Daoy (cell line): ENCODE measurements around the gene PIWIL1. TPM values are rescaled to one million over a fixed set of nuclear protein-coding genes. Genes with fewer than 3 reads are reported as not detected.

Experiments used
- DNase-seq: peaks from one replicate; pipeline ENCODE4 v3.0.0-alpha.2; 2015; ENCODE audit warnings: low read depth
- total RNA-seq: library from RNA; depleted of rRNA; stranded (reverse); fragments of >200 nt; shearing (Covaris generic); gene quantifications from 2 replicates; pipeline ENCODE4 v1.2.3, GENCODE V29; 2014

The PIWIL1 gene
- total RNA-seq, 1 experiment from 2014 or later = 1.8 TPM

DNA sequence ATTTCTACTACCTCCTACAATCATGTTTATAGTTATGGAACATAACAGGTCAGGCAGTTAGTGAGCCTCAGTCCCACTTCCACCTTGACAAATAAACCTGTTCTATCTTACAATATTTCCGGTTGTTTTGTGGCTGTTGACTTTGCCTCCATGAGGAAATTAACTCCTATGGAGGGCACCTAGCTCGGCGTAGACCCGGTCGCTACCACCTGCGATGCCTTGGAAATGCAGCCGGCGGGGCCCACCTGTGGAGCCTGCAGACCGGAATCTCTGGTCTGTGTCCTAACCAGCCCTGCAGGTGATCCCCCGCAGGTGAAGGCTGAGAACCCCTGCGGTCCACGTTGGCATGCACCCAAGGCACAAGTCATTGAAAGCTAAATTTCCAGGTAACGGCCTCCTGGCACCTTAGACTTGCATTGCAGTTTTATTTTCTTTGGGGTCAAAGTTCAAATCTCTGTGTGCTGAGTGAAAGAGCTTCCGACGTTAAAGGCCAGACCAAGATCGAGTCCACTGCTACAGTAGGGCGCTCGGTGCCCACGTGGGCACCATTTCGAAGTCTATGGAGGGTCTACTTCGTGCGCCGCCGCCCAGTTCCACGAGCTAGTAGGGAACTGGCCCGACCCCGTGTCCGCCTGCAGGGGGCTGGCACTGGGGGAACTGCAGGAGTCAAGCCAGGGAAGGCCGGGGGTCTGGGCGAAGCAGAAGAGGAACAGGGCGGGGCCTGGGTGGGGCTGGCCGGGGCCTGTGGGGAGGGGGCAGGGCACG is 782 bp upstream of the PIWIL1 start:
- no peak for DNase-seq

DNA sequence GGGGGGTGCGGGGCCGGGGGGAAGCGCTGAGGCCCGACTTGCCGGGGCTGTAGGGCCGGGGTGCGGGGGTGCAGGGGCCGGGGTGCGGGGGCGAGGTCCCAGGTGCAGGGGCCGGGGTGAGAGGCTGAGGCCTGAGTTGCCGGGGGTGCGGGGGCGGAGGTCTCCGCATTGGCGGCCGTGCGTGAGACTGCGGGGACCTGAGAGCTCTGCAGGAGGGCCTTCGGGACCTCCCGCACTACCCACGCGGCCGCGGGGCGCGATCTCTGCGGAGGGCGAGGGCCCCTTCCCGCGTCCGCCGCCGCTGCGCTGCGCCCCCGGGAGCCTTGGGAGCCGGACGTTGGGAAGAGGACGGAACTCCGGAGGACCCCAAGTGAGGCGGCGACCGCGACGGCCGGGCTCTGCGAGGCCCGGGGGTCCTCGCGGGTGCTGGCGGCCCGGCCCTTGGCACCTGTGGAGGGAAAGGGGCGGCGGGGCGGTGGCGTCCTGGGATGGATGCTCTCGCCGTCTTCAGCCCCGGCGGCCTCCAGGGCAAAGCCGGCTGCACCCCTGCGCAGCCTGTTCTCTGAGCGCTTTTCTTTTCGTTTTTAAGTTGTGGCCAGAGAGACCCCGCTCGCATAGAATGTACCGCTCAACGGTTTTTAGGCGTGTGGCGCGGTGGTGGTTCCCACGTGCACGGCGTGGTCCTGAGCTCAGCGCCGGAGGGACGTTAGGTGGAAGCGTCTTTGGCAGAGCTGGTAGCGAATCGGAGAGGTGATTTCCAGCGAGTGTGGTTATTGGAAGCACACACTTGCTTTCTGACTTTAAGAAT is 1.3 kb downstream of the PIWIL1 start:
- DNase-seq = peak; percentile 42

DNA sequence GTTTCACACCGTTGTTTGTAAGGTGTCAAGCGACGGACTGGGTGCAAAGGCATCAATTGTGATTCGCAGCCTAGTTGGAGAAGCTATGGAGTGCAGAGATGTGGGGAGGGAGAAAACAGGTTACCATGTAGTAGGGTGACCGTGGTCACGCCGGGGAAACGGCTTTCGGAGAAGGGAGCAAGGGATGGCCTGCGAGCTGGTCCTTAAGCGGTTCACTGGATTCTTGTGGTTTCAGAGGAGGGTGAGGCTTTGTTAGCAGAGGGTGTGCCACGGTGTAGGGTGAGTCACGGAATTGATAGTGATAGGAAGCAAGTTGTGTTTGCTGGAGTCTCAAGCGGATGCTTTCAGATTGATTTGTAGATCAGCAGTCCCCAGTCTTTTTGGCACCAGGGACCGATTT is 2.3 kb downstream of the PIWIL1 start:
- peak; percentile 92 for DNase-seq

DNA sequence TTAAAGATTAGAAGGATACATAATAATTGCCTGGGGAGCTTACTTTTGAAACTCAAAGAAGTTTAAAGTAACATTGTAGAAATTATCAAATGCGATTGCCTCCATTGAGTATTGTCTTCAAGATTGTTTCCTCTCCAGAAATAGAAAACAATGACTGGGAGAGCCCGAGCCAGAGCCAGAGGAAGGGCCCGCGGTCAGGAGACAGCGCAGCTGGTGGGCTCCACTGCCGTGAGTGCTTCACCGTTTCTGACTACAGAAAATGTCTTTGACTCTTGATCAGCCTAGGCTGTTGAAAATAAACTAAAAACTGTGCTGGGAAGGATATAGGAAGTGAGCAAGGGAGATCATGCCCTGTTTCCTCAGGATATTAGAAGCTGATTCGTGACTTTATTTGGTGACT is 4.8 kb downstream of the PIWIL1 start:
- no peak for DNase-seq

DNA sequence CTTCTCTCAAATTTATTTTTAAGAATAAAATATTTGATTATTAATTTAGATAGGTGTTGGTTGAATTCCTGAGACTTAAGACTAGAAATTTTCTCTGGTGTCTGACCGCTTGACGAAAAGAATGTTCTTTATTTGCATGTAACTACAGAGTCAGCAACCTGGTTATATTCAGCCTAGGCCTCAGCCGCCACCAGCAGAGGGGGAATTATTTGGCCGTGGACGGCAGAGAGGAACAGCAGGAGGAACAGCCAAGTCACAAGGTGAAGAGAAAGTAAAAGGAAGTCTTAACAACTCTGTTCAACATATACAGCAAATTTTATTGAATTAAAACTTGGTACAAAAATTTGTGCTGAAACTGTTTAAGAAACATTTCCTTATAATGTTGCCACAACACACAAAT is 5.2 kb downstream of the PIWIL1 start:
- no peak for DNase-seq

DNA sequence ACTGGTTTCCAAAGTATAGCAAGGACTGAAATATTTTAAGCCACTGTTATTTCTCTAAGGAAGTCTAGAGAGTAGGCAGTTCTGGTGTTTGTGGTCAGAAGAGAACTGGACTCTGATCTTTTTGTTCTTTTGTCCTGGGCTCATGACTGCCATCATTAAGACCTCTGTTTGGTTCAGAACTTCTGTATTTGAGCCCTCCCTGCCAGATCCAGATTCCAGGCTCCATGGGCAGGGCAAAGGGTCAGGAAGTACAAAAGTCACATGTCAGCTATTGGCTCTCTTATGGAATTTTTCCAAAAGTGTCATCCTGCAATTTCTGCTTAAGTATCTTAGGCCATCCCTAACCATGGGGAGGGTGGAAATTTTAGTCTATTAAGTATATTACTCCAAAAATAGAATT is 6.8 kb downstream of the PIWIL1 start:
- no peak for DNase-seq

DNA sequence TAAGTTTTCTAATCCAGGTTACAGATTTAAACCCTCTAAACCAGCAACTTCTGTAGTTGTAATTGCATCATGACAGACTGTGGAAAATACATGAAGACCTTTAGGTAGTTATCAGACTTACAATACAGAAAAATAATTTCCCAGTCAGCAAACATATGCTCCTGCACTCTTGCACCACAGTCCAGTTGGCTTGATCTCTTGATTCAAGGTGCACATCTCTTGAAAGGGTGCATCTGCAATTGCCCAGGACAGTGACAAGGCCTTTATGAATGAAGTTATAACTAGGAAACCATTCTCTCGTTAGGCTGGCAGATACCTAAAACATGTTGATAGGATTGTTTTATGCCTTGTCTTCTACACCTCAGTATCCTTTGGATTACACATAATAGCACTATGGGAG is 7.6 kb downstream of the PIWIL1 start:
- no peak for DNase-seq

DNA sequence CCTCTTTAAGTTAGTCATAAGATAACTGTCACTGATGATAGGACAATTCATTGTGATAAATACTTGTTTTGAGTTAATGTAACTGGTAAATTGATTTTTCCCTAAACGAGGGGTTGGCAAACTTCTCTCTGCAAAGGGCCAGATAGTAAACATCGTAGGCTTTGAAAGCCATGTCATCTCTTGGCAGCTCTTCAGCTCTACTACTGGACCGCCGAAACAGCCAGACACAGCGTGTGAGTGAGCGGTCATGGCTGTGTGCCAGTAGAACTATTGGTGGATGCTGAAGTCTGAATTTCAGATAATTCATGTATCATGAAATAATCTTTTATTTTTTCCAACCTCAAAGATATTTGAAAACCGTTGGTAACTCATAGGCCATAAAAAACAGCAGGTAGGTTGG is 9.9 kb downstream of the PIWIL1 start:
- no peak for DNase-seq

DNA sequence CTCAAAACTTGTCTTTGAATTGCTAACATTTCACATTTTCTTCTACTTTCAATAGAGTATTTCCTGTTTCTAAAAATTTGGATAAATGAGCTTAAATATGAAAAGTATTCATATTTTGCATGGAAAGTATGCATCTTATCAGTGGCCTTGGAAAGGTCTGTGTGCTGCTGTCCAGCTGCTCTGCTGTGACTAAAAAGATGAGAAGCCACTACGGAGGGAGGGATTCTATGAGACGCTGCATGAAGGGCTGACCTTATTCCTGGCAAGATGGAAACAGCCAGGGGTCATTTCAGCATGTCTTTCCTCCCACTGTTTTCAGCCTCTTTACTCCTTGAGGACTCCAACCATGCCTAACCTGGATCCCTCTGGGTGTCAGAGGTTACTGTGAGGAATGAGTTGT is 13.0 kb downstream of the PIWIL1 start:
- DNase-seq = no peak

DNA sequence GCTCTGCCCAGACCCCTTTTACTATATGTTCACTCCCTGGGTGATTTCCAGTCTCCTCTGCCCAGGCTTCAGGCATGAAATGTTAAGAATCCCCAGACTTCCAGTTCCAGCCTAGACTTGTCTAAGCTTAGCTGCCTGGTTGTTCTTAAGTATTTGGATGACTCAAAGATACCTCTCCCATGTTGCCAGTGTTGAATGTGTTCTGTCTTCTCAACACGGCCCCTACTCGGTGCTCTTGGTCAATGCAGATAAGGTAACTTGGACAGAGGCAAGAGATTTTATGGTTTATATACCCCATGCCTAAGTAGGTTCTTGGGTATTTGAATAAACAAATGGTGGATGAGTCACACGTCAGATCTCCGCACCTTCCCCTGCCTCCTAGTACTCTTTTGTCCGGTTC is 13.6 kb downstream of the PIWIL1 start:
- DNase-seq = no peak

DNA sequence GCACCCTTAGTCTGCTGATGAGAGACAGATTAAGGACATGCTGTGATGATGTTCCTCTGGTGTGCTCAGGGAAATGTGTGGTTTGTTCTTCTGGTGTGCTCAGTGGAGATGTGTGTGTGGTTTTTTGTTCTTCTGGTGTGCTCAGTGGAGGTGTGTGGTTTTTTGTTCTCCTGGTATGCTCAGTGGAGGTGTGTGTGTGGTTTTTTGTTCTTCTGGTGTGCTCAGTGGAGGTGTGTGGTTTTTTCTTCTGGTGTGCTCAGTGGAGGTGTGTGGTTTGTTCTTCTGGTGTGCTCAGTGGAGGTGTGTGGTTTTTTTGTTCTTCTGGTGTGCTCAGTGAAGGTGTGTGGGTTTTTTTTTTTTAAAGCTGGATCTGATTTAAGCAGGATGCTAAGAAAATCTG is 15.4 kb downstream of the PIWIL1 start:
- DNase-seq = no peak

DNA sequence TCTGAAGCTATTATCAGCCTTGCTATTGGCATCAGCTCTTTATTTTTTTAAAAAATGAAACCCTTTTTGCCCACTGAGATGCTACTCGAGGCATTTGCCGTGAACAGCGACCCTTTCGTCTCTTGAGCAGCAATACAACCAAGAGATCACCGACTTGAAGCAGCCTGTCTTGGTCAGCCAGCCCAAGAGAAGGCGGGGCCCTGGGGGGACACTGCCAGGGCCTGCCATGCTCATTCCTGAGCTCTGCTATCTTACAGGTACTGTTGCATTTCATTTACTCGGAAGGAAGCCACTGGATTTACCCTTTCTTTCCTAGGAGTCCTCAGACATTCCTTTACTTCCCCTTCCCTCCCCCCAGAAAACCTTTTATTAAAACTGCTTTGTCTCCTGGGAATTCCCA is 16.7 kb downstream of the PIWIL1 start:
- DNase-seq = no peak

DNA sequence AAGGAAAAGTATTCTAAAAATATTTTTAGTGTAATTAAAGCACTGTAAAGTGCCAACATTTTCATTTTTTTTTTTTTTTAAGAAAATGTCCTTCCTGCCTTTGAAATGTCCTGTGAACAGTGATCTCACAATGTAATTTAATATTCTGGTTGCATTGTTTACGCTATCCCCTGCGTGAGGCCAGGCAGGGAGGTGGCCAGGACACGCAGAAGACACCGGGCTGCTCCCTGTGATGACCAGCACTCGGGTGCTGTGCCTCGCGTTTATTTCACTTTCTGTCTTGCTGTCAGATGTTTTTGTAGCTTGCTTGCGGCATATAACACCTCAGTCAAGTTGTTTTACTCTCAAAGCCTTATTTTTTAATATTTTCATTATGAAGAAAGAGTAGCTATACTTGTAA is 18.5 kb downstream of the PIWIL1 start:
- no peak for DNase-seq

DNA sequence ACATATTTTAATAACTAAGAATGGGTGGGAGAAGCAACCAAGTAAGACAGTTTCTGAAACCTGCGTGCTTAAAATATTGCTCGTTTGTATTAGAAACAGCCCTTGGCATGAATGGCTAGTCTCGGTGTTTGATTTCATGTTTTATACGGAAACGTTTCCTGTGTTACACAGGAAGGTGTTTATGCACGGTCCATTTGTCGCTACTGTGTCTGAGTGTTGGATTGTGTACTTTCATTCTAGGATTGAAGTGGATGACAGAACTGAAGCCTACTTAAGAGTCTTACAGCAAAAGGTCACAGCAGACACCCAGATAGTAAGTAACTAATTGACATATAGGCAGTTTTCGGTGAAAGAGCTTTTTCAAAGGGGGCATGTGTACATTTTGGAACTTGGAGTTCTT is 19.6 kb downstream of the PIWIL1 start:
- DNase-seq = peak; percentile 64

DNA sequence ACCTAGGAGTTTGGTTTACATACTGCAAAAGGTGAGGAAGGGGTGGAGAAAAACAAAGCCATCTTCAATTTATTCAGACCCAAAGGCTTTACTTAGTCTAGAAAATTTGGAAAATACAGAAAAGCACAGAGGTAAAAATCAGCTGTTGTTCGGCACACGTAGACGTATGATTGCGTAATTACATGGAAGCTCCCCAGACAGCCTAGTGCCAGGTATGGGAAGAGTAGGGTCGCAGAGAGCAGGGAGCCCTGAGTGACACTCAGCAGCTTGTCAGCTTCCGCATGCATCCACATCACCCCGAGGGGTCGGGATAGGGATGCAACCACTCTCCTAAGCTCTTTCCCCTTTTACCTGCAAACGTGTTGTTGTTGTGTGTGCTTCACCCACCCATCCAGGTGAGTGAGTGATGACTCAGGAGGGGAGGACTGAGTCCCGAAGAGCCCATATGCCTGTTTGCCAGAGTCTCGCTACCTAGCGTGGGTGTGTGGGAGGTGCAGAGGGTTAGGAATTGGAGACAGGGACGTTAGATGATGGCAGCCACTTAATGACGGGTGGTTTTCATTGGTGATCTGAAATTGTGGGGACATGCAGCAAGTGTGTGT is 20.1 kb downstream of the PIWIL1 start:
- no peak for DNase-seq

DNA sequence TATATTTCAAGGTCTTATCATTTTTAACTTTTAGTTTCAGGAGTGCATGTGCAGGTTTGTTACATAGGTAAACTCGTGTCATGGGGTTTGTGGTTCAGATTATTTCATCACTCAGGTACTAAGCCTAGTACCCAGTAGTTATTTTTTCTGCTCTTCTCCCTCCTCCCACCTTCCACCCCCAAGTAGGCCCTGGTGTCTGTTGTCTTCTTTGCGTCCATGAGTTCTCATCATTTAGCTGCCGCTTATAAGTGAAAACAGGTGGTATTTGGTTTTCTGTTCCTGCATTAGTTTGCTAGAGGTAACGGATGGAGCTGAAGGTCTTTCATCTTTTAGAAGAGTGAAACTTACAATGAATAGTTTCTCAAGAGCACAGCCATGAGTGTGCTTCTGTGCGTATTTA is 24.4 kb downstream of the PIWIL1 start:
- no peak for DNase-seq

DNA sequence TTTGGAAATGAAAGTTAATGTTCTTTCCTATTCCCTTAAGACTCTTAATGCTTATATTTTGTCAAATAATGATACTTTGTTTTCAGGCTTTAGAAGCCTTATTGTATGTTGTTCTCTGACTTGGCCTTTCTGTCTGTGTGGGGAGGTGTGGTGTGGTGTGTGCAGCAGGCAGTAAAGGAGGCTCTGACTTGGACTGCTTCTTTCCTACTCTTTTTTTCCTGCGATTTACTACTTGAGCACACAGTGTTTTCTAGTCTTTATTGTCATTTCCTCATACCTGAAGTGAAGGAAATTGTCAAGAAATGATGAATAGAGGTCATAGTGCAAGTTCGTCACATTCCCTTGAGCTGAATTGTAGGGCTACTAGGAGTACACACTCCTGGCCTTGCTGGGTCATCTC is 26.9 kb downstream of the PIWIL1 start:
- no peak for DNase-seq

DNA sequence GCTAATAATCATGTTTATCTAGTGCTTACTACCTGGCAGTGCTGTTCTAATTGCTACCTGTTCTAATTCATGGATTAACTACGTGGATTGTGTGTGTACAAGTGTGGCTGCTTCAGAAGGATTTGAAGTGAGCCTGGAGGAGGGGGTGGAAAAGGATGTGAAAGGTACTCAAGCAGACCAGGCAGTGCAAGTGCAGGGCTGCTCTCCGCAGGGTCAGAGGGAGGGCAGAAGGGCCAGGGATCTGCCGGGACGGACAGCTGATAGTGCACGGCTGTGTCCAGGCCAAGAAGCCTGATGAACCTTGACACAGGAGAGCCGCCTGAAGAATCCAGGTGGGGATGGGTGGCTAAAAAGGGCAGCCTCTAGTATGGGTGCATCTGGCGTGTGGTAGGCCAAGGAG is 28.5 kb downstream of the PIWIL1 start:
- no peak for DNase-seq

DNA sequence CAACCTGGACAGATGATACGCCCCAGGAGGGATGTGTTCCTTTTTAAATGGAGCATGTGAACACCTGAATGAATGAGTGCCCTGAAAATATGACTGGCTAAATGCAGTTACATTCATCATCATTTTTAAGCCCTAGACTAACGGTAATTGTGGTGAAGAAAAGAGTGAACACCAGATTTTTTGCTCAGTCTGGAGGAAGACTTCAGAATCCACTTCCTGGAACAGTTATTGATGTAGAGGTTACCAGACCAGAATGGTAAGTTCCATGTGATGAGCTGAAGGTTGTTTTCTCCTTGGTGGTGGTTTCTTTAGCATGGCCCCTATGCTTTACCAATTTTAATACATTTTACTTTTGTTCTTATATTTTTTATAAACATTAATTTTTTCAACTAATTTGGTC is 29.3 kb downstream of the PIWIL1 start:
- no peak for DNase-seq

DNA sequence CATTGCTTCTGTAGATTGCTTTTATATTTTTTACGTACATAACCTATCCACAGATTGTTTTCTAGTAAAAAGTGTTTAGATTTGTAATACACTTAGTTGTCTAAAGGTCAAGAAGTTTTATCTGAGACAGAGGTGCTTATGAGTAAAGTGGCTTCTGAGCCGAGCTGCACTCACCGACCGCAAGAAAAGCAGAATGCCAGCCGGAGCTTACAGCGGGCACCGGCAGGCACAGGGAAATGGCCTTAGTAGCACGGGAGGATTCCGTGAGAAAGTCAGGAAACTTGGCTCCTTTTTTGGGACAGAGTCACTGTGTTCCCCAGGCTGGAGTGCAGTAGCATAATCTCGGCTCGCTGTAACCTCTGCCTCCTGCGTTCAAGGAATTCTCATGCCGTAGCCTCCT is 29.8 kb downstream of the PIWIL1 start:
- DNase-seq = peak; percentile 69

DNA sequence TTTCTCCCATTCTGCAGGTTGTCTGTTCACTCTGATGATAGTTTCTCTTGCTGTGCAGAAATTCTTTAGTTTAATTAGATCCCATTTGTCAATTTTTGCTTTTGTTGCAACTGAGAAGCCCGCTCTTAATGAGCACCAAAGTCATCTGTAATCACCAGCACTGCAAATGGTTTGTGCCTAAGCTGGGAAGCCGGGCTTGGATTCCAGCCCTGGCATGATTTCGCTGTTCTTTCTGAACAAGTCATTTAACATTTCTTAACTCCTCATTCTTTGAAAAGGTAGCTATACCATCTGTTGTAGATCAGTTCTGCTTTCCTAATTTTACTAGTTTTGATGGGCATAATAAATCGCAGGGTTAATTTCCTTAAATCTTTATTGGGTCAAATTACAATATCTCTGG is 32.1 kb downstream of the PIWIL1 start:
- no peak for DNase-seq

DNA sequence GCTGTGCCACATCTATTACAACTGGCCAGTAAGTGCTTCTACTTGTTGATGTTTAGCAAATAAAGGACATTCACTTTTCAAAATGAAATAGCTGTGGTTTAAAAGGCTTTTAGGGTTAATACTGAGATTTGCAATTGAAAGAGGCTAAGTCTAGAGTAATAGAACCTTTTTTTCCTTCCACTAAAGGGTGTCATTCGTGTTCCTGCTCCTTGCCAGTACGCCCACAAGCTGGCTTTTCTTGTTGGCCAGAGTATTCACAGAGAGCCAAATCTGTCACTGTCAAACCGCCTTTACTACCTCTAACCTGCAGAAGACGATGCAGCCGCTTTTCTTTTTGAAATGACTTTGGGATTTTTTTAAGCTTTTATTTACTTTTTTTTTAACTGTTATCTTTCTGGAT is 33.6 kb downstream of the PIWIL1 start:
- no peak for DNase-seq

DNA sequence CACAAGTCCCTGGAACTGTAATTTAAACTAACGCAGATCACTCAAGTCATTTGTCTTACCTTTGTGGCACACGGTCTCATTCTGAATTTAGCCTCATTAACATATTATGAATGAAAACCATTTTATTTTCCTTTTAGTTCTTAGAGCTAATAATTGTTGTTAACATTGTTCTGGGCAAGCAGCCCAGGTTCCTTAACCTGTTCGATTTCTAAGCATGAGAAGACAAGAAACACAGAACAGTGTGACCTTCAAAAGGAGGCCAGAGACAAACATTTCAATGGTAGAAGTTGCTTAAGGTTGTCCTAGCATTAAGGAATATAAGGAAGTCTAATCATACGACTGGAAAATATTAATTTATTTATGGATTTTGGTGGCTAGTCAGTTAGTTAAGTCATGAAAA is 35.2 kb downstream of the PIWIL1 start:
- no peak for DNase-seq
